NB4 (cell line): ENCODE measurements around the gene DNAI7.

Source experiments
- CTCF ChIP-seq: IDR thresholded peaks from one replicate; pipeline ENCODE4 v1.5.1; 2012; ENCODE audit warnings: low read depth, low read length
- MYC ChIP-seq: IDR thresholded peaks from 2 replicates; pipeline ENCODE4 v1.6.1; 2011; ENCODE audit warnings: low read depth, low read length
- POLR2A ChIP-seq: IDR thresholded peaks from 2 replicates; pipeline ENCODE4 v1.6.1; 2011; ENCODE audit warnings: mild to moderate bottlenecking; ENCODE audit not compliant: insufficient read length; ENCODE audit errors: extremely low read depth
- TF ChIP-seq, protein P1 (sequence below): IDR thresholded peaks from 2 replicates; pipeline ENCODE4 v1.6.1; 2011; ENCODE audit warnings: low read depth, low read length

- no peak for TF ChIP-seq MYC
- no peak for TF ChIP-seq CTCF
- TF ChIP-seq, protein P1, sequence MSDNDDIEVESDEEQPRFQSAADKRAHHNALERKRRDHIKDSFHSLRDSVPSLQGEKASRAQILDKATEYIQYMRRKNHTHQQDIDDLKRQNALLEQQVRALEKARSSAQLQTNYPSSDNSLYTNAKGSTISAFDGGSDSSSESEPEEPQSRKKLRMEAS, result no peak
- no peak for TF ChIP-seq POLR2A
These were observed 2.6 kb upstream of the DNAI7 start for GRCh38 chr12:25197608-25198007.
